ENCODE data around the gene DPM3.
"Not testable (repeated sequence)": the region's sequence is repeated elsewhere in the genome, so short reads cannot be mapped to it uniquely, and the experiment has no call there.

The DPM3 gene

DNA sequence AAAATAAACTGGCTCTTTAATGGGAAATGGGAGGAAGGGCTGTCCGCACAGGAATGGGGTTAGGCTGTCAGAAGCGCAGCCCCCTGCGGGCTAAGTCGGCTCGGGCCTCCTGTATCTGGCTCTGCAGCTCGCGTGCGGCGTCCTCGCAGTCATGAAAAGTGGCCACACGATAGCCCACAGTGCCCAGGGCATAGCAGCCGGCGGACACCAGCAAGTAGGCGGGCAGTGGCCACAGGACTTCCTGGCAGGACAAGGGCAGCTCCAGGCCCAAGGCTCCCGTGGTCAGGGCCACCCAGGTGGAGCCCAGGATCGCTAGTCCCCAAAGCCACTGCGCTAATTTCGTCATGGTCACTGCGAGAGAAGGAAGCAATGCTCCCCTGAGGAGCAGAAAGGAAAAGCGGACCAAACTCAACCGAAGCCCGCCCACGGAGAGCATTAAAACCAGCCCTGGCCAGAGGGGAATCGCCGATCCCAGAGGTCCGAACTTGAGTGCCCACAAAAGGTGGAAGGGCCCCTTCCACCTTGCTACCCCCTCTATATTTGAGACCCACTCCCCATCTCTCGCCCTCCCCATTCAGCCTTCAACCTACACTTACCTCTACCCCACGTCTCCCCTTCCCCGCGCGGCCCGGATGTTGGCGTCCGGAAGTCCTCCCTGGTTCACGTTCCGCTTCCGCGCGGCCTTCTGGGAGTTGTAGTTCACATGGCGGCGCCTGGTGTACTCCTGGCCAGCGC lies at the start of gene DPM3:
Gene DPM3 (minus strand): TSS at position 637 of the 735 bp plus-strand sequence. CDS start 291 bp downstream, at position 346.
- DNase-seq: peak; percentile 36 to 92 (median 85)

GRCh38 chr1:155189926-155190325 lies 49.6 kb upstream of the DPM3 start:
- not testable (repeated sequence) for DNase-seq

- DNase-seq: no peak
Measured at GRCh38 chr1:155188268-155188667, 47.9 kb upstream of the DPM3 start.

- no peak for DNase-seq
Measured at GRCh38 chr1:155187456-155187891, 47.1 kb upstream of the DPM3 start.

DNA sequence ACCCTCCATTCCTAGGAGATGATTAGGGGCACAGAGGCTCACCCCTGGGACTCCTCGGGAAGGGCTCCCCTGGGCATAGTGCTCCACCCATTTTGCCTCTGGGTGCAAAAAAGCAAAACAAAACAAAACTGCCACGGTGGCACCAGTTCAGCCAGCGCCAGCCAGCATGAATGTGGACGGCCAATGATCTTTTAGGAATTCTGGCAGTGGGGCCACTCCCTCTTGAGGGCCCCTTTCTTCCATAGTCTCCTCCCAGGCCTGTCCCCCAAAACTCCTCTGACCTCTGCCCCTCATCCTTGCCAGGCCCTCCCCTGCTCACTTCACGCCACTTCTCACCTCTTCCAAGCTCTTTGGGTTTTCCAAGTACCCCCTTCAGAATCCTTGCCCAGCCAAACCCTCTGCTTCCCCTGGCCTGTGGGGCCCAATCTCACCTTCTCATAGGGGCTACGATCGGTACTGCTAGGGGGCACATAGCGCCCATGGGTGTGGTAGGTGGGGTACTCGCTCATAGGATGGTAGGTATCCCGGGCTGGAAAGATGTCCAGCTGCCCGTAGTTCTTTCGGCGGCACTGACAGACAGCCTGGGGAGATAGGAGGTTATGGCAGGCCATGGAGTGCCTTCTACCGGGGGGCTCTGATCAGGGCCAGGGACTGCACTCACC lies 46.6 kb upstream of the DPM3 start:
- DNase-seq: no peak

DNA sequence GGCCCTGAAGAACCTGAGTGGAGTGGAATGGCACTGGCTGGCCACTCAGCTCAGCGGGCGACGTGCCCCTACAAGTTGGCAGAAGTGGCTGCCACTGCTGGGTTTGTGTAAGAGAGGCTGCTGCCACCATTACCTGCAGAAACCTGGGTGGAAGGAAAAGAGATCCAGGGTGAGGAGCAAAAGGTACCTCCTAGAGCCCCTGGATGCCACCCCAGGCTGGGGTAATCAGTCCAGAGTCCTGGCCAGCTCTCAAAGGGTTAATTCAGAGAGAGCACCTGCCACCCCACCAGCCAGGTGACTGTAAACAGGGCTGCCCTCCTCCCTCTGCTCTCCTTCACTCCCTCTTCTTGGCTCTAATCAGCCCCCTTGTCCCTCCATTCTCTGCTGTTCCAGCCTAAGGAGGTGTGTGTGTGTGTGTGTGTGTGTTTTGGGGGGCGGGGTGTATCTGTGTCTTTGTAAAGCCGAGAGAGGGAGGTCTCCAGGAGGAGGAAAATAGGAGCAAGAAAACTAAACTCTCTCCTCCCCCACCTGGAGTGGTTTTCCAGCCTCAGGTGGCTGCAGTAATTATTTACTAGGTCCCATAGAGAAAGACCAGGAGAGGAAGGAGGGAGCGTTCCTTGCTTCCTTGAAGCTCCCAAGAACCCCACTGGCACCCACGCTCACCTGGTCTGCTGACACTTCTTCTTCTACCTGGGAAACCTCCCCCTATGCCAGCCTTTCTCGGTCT lies 45.9 kb upstream of the DPM3 start:
- no peak for DNase-seq

GRCh38 chr1:155185783-155186066 lies 45.4 kb upstream of the DPM3 start:
- no peak for DNase-seq

- peak in 1 of 58 donors; percentile 20 for DNase-seq
Measured at GRCh38 chr1:155184835-155185782, 44.8 kb upstream of the DPM3 start.

DNA sequence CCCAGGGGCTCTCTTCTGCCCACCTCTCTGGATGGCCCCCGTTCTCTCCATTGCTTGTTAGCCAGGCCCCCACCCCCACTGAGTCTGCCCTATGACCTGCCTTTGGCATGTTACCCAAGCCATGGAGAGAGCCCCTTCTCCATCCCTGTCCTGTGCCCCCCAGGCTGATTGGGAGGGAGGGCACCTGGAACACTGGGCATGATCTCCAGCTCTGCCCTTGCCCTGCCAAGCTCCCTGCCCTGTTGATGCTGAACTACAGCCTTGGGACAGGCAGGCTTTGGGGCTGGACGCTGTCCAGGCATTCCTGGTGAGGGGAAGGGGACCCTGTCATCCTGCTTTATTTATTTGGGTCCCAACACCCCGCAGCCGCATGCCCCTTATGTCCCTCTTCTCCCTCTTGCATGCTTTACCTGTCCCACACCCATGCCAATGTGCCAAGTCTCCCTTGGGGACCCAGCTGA lies 44.0 kb upstream of the DPM3 start:
- DNase-seq: no peak

DNA sequence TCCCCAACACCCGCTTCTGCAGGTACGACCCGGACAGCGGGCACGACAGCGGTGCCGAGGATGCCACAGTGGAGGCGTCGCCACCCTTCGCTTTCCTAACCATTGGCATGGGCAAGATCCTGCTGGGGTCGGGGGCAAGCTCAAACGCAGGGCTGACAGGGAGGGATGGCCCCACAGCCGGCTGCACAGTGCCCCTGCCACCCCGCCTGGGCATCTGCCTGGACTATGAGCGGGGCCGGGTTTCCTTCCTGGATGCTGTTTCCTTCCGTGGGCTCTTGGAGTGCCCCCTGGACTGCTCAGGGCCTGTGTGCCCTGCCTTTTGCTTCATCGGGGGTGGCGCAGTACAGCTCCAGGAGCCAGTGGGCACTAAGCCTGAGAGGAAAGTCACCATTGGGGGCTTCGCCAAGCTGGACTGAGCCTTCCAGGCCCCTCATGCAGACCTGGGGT lies 43.5 kb upstream of the DPM3 start:
- DNase-seq: no peak

DNA sequence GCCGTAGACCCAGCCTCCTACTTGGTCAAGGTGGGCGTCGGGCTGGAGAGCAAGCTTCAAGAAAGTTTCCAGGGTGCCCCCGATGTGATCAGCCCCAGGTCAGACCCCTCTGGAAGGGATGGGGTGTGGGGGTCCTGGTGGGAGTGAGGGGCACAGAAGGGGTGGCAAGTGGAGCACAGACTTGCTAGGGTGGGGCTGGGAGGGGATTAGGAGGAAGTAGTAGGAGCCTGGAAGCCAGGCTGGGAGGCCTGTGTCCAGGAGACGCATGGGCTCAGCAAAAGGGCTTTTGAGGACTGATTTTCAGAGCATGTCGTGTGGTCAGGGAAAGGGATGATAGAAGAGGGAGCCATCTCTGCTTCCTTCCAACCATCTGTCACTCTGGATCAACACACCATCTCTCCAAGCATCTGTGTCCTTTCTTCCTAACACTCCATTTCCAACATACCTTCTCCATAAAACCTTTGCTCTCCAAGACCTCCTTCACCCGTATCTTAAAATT lies 41.8 kb upstream of the DPM3 start:
- no peak for DNase-seq

DNA sequence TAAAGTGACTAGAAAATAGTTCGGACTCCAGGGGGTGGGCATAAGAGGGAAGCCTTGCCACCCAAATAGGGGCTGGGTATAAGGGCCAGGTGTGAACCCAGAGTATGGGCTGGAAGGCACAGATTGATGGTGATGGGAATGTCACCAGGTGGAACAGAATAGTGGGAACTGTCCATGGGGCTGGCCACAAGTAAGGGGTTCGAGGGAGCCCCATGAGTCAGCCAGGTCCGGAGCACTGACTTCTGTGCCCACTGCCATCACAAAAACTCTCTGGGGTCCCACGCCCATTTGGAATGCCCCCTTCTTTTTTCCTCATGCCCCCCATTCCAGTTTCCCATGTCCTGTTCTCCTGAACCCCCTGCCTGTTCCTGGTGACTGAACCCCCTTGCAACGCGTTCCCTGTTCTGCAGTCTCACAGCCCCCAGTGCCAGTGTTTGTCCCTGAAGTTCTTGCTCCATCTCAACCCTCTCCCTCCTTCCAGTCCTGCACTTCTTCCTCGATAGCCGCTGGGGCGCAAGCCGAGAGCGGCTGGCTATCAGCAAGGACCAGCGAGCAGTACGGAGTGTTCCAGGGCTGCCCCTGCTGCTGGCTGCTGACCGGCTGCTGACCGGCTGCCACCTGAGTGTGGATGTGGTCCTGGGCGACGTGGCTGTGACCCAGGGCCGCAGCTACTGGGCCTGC lies 41.2 kb upstream of the DPM3 start:
- no peak for DNase-seq

- DNase-seq: no peak
Measured at GRCh38 chr1:155179112-155180031, 39.0 kb upstream of the DPM3 start.

- no peak for DNase-seq
Measured at GRCh38 chr1:155178441-155179111, 38.2 kb upstream of the DPM3 start.

DNA sequence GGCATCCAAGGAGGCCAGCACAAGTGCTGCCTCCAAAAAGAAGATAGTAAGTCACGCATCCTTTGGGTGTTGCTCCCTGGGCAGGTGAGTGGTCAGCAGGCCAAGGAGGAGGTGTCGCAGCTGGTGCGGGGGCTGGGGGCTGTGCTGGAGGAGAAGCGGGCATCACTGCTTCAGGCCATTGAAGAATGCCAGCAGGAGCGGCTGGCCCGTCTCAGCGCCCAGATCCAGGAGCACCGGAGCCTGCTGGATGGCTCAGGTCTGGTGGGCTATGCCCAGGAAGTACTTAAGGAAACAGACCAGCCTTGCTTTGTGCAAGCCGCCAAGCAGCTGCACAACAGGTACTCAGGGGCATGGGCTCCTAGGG lies 37.6 kb upstream of the DPM3 start:
- no peak for DNase-seq

- DNase-seq: no peak
Measured at GRCh38 chr1:155177192-155177917, 37.0 kb upstream of the DPM3 start.

DNA sequence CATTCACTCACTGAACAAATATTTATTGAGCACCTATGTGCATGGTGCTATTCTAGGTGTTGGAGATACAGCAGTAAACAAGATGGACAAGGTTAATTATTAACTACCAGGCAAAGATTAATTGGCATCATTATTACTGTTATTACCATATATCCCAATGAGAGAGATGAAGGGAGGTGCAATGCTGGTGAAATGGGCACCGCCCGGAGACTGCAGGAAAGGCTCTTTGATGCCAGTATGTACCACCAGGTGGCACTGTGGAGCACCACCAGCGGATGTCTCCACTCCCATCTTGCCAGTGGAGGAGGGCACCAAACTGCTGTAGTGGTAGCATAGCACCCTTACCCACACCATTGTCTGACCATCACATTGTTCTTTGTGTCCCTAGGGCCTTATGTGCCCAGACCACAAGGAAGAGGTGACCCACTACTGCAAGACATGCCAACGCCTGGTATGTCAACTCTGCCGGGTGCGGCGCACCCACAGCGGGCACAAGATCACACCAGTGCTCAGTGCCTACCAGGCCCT lies 36.3 kb upstream of the DPM3 start:
- peak in 53 of 58 donors; percentile 31 to 93 (median 70) for DNase-seq
